GM12872 (cell line): ENCODE measurements around the gene ADCY4.

Experiments
- TF ChIP-seq, protein P1 (sequence below): IDR thresholded peaks from 3 replicates; pipeline ENCODE4 v1.5.1; 2011; ENCODE audit warnings: low read depth, mild to moderate bottlenecking, low read length, moderate library complexity; ENCODE audit not compliant: insufficient read depth

Gene ADCY4

DNA sequence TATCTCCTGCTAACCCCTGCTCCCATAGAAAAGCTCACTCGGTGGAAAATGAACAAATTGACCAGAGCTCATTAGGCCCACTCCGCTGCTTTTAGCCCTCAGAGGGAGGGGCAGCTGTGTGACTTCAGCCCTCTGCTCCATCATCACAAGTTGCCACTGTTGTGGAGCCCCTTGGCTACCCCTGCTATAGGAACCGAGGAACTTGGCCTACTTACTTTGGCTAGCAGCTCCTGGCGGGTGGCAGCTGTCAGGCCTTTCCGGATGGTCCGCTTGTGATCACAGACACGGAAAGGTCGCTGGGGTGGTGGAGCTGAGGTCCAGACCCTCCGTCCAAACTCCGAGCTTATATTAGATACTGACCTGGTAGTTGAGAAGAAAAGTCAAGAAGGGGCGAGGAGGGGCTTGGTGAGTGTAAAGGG, 27.7 kb downstream of the ADCY4 start:
- TF ChIP-seq, protein P1, sequence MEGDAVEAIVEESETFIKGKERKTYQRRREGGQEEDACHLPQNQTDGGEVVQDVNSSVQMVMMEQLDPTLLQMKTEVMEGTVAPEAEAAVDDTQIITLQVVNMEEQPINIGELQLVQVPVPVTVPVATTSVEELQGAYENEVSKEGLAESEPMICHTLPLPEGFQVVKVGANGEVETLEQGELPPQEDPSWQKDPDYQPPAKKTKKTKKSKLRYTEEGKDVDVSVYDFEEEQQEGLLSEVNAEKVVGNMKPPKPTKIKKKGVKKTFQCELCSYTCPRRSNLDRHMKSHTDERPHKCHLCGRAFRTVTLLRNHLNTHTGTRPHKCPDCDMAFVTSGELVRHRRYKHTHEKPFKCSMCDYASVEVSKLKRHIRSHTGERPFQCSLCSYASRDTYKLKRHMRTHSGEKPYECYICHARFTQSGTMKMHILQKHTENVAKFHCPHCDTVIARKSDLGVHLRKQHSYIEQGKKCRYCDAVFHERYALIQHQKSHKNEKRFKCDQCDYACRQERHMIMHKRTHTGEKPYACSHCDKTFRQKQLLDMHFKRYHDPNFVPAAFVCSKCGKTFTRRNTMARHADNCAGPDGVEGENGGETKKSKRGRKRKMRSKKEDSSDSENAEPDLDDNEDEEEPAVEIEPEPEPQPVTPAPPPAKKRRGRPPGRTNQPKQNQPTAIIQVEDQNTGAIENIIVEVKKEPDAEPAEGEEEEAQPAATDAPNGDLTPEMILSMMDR, result no peak

DNA sequence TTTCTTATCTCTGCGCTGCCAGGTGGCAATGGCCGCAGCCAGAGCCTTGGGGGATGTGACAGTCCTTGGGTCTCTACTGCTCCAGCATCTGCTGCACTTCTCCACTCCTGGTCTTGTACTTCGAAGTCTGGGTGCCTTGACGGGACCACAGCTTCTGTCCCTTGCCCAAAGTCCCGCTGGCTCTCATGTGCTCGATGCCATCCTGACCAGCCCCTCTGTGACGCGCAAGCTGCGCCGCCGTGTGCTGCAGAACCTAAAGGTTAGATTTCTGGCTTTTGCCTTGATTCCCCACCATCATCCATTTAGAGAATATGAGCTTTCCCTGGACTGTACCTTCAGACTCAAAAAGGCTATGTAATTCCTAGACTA, 30.9 kb downstream of the ADCY4 start:
- TF ChIP-seq, protein P1, result no peak

DNA sequence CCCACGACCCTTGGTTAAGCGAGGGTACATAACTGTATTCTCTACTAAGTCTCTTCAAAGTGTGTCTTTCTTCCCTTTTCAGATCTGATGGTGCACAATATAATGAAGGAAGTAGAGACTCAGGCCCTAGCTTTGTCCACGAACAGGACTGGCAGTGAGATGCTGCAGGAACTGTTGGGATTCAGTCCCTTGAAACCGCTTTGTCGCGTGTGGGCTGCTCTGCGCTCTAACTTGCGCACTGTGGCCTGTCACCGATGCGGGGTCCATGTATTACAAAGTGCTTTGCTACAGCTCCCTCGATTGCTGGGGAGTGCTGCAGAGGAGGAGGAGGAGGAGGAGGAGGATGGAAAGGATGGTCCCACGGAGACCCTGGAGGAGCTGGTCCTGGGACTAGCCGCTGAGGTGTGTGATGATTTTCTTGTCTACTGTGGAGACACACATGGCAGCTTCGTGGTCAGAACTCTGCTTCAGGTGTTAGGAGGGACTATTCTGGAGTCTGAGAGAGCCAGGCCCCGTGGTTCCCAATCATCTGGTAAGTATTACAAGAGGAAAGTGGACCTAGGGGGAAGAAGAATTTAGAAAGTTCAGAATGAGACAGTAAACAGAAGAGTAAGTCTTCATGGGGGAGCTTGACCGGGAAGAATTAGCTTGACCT, 34.4 kb downstream of the ADCY4 start:
- TF ChIP-seq, protein P1, result no peak

DNA sequence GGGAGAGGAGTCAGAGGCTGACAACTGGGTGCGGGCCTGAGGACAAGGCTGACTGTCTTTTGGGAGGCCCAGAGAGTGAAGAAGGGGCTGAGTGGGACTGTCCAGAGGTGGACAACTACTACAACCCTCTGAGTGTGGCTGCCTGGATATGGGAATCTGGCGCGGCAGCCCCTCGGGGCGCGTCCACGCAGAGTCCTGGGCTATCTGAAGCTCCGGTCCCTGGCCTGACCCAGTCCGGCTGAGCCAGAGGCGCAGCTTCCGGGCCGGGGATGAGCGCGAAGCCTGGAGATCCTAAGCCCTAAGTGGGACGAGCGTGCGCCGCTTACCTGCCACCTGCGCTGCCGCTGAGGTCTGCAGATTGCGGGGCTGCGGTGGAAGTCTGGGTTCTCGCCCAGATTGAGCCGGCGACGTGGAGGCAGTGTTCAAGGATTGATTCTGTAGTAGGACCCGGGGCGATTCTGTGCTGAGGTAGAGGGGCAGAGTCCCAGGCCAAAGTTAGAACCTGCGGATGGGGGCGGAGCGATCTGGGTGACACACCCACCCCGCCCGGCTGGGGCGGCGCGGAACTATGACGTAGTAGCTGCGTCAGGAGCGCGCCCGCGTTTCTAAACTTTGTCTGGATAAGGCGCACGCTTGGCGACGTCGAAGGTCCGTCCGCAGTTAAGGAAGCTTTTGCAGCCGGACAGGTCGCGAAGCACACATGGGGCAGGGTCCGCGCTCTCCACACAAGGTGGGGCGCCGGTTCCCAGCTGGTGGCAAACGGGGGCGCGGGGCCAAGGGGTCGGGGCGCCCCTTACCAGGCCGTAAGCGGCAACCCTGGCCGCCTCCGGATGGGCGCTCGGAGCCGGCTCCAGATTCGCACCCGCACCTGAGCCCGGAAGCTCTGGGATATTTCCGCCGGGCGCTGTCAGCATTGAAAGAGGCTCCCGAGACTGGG, 35.3 kb downstream of the ADCY4 start, which contains the start of the genes DHRS1 and NOP9:
DHRS1 (minus strand) TSS at position 526 of the 937 bp plus-strand sequence. CDS start 674 bp downstream, outside the sequence.
NOP9 (plus strand) TSS at position 596 of the 937 bp plus-strand sequence; CDS start at position 701, 105 bp downstream.
- TF ChIP-seq, protein P1, result no peak

DNA sequence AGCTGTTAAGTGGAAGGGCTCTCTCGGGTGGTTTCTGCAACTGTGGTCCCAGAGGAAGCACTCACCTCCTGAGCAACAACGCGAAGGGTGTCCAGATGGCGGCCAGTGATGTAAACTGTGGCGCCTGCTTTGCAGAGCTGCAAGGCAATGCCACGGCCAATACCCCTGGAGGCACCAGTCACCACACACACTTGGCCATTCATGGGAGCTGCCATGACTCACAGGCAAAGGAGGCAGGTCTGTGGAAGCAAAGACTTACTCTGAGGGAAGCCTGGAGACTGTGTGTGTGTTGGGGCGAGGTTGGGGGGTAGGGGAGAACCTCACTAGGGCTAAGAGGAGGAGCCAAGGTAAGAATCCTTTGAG, 36.0 kb downstream of the ADCY4 start:
- TF ChIP-seq, protein P1, result no peak

DNA sequence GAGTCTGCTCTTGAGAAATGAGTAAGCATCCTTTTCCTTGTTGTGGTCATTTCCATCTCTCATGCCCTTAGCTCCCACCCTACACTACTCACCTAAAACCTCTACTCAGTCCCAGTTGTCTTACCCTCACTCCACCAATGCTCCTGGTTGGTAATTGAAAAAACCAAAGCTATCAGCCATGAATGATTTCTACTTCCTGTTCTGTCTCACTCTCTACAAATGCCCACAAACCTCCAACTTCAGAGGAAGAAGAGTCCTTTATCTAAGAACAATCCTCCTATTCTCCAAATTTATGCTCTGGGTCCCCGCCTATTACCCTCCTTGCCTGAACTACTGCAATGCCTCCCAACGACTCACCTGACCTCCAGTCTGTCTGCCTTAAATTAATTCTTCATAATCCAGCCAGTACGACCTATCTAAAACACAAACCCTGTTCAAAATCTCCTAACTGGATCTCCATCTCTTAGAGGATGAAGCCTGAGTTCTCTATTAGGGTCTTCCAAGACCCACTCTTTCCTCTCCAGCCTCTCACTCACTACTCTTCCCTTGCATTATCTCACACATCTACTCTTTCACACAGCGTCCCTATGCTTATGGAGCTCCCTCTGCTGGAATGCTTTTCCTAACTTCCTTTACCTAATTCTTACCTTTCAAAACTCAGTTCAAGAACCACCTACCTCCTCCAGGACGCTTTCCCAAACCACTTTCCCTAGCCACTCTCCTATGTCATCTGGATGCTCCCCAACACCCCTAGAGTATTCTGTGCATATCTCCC, 37.5 kb downstream of the ADCY4 start:
- TF ChIP-seq, protein P1, result peak; percentile 34; the same call in 2 of the 3 replicates
